HG03378 (cell line): Measurements from ENCODE around the gene ZBTB8OS.
"Not testable (repeated sequence)": the region's sequence is repeated elsewhere in the genome, so short reads cannot be mapped to it uniquely, and the experiment has no call there.

Experiments
- ATAC-seq: cut with Tn5 transposase; IDR thresholded peaks from one replicate; pipeline ENCODE4 v1.9.1; 2021; ENCODE audit warnings: mild to moderate bottlenecking, moderate library complexity; ENCODE audit not compliant: unreplicated experiment

The ZBTB8OS gene

DNA sequence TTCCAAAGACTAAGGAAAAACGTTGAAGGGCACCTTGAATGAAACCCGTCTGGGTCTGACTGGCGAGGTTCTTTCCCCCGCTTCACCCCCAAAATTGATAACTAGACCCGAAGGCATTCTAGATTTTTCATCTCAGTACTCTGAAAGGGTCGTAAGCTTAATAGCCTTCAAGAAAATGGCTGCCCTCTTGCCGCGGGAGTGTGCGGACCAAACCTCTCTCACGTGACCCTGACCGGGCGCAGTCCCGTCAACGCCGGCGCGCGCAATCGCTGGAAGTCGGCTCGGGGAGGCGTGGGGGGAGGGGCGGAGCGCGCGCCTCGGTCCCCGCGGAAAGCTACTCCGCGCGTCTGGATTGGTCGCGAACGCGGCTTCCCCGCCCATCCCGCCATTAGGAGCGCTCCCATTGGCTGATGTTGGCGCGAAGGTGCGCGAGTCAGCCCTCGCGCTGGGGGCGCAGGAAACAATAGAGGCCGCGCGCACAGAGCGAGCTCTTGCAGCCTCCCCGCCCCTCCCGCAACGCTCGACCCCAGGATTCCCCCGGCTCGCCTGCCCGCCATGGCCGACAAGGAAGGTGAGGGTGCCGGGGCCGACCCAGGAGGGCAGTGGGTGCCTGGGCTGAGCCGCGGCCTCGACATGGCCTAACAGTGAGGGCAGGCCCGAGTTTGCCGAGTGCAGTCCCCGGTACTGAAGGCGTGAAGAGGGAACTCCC lies 556 bp upstream of the ZBTB8OS start, which contains the start of gene RBBP4:
TSS of gene RBBP4 (plus strand) at position 457 of the 709 bp plus-strand sequence. CDS start at position 556, 99 bp downstream.
- ATAC-seq, result peak; percentile 65

DNA sequence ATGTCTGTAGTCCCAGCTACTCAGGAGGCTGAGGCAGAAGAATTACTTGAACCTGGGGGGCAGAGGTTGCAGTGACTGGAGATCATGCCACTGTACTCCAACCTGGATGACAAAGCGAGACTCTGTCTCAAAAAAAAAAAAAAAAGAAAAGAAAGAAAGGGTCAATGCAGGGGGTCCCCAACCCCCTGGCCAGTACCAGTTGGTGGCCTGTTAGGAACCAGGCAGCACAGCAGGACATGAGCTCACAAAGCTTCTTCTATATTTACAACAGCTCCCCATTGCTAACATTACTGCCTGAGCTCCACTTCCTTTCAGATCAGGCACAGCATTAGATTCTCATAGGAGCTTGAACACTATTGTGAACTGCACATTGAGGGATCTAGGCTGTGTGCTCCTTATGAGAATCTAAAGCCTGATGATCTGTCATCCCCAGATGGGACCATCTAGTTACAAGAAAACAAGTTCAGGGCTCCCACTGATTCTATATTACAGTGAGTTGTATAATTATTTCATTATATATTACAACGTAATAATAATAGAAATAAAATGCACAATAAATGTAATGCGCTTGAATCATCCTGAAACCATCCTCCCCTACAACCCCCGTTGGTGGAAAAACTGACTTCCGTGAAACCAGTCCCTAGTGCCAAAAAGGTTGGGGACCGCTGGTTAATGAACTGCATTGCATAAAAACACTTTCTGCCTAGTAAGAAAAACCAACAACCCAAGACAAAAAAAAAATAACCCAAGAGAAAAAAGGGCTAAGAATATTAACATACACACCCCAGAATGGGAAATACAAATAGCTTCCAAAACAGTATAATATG lies 2.8 kb downstream of the ZBTB8OS start:
- no peak for ATAC-seq

- no peak for ATAC-seq
Measured at GRCh38 chr1:32644426-32644825, 5.9 kb downstream of the ZBTB8OS start.

DNA sequence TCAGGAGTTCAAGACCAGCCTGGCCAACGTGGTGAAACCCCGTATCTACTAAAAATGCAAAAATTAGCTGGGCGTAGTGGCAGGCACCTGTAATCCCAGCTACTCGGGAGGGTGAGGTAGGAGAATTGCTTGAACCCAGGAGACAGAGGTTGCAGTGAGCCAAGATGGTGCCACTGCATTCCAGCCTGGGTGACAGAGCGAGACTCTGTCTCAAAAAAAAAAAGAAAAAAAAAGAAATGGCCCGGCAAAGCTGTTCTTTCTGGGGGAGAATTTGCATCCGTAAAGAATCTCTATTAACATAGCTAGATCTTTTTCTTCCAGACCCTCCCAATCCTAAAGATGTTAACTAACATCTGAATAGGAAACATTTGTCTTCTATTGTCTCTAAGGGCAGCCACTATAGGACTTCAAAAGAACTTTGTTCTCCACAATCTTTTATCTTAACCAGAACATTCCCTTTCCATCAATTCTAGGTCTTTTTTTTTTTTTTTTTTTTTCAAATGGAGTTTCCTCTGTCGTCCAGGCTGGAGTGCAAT lies 8.0 kb downstream of the ZBTB8OS start:
- ATAC-seq, result not testable (repeated sequence)

GRCh38 chr1:32639489-32640075 lies 10.8 kb downstream of the ZBTB8OS start:
- no peak for ATAC-seq

DNA sequence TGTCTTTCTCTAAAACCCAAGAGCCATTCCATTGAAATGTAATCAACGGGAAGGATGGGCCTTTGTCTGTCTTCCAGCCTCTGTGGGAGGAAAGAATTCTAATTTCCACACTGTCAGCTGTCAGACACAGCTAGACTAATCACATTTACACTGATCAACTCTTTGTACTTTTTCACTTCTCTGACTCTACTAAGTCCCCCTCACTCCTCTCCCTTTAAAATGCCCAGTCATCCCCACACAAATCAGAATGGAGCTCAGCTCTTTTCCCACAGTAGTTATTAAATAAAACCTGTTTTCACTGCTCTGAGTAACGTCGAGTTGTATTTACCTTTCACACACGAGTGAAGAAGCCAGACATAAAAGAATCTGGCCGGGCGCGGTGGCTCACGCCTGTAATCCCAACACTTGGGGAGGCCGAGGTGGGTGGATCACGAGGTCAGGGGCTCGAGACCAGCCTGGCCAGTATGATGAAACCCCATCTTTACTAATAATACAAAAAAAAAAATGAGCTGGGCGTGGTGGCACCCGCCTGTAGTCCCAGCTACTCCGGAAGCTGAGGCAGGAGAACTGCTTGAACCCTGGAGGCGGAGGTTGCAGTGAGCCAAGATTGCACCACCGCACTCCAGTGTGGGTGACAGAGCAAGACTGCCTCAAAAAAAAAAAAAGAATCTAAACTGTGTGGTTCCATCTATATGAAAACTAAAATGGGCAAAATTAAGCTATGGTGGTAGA lies 13.3 kb downstream of the ZBTB8OS start:
- ATAC-seq, result no peak

- ATAC-seq, result no peak
Measured at GRCh38 chr1:32635508-32636277, 14.7 kb downstream of the ZBTB8OS start.

GRCh38 chr1:32632829-32633228 lies 17.5 kb downstream of the ZBTB8OS start:
- no peak for ATAC-seq

DNA sequence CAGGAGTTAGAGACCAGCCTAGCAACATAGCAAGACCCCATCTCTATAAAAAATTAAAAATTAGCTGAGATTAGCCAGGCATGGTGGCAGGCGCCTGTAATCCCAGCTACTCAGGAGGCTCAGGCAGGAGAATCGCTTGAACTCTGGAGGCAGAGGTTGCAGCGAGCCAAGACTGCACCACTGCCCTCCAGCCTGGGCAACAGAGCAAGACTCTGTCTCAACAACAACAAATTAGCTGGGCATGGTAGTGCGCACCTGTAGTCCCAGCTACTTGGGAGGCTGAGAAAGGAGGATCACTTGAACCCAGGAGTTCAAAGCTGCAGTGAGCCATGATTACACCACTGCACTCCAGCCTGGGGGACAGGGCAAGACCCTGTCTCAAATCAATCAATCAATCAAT lies 20.2 kb downstream of the ZBTB8OS start:
- not testable (repeated sequence) for ATAC-seq

DNA sequence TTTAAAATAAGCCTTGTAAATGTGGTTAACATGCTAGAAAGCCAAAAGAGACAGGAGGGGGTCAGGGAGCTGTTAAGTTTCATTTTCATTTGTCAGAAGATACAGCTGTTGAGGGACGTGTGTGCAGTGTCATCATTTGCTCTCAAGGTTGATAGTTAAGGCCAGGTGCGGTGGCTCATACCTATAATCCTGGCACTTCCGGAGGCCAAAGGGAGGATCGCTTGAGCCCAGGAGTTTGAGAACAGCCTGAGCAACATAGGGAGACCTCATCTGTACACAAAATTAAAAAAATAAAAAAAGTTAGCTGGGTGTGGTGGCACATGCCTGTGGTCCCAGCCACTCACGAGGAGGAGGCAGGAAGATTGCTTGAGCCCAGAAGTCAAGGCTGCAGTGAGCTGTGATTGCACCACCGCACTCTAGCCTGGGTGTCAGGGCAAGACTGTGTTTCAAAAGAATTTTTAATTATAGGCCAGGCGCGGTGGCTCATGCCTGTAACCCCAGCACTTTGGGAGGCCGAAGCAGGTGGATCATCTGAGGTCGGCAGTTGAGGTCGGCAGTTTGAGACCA lies 22.7 kb downstream of the ZBTB8OS start:
- no peak for ATAC-seq

GRCh38 chr1:32626176-32626575 lies 24.2 kb downstream of the ZBTB8OS start:
- ATAC-seq, result no peak

GRCh38 chr1:32623775-32624174 lies 26.6 kb downstream of the ZBTB8OS start:
- ATAC-seq, result no peak

DNA sequence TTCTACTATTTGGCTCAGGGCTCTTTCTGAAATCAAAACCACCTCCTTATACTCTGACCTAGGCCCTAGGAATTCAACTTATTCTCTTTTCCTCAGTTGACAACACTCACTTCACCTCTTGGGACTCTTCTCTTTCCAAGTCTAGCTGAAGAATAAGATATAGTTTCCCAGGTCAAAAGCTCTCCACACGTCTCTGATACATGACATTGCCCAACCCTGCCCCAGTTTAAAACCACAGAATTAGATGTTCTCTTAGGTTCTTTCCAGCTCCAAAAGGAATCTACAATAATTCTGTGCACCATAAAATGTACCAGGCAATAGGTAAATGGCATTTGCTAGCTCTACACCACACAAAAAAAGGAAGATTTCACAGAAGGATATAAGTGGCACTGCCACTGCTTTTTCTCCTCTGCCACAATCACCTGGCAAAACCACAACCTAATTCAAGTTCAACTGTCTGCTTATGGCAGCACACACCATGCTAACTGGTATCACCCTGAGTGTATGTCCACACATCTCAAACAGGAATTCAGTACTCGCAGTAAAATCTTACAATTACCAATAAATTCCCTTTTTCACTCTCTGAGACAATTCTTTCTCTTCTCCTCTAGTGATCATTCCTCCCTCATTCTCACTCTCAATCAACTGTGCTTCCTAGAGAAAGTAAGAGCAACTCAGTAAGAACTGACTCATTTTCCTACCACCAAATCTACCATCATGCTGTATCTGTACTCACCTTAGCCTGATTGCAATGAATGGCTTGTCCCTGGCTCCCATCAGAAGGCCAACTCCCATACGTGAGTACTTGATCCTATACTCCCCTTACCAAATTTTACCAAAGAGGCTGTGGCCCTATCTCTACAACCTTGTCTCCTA lies 27.3 kb downstream of the ZBTB8OS start:
- peak; percentile 33 for ATAC-seq

GRCh38 chr1:32622205-32622604 lies 28.1 kb downstream of the ZBTB8OS start:
- ATAC-seq, result no peak

DNA sequence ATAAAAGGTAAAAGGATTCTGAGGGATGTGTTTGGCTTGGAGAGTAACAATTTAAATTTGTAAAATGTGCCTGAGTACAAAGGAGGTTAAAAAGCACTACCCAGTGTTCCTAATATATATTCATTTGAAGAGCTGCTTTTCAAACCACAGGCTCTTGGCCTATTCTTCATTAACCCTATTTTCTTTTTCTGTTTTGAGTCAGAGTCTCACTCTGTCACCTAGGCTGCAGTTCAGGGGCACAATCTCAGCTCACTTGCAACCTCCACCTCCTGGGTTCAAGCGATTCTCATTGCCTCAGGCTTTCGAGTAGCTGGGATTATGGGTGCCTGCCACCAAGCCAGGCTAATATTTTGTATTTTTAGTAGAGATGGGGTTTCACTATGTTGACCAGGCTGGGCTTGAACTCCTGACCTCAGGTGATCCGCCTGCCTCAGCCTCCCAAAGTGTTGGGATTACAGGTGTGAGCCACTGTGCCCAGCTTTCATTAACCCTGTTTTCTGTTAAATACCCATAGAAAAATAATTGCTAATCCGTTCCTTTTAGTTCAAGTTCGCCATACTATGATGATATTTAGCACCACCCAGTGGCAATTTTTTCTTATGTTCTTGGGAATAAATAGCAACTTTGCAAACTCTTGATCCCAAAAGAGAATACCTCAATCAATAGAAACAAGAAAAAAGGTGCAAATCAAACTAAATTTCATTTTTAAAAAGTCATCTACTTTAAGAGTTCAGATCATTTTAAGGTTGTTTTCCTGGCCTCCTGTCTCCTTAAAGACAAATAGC lies 30.5 kb downstream of the ZBTB8OS start:
- peak; percentile 67 for ATAC-seq

DNA sequence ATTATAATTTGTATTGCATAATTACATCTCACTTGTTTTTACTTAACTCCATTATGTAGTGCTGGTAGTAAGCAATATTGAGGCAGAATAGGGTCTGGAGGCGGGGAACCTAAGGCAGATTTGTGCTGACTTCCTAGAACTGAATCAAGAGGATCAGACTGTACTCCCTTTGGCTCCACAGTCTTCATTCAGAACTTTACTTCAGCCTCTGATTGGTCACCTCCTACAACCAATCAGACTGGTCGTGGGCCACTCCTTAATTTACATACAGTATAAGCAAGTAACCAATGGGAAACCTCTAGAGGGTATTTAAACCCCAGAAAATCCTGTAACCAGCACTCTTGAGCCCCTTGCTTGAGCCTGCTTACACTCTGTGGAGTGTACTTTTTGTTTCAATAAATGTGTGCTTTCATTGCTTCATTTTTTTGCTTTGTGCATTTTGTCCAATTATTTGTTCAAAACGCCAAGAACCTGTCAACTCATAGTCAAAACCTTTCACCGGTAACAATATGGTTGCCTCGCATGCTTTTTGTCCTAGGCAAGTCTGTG lies 31.6 kb downstream of the ZBTB8OS start:
- ATAC-seq, result no peak

GRCh38 chr1:32613472-32613871 lies 36.9 kb downstream of the ZBTB8OS start:
- no peak for ATAC-seq
